Pericardium fibroblast (primary cell): ENCODE data around the gene PRPF38B. TPM values are rescaled to one million over a fixed set of nuclear protein-coding genes. Genes with fewer than 3 reads are reported as not detected.

Experiments
- total RNA-seq: library from RNA; depleted of rRNA; stranded (reverse); fragments of >200 nt; gene quantifications from 2 replicates; pipeline ENCODE4 v1.2.3, GENCODE V29; 2015

PRPF38B gene
- 8.3 and 12.7 TPM in 2 replicates for total RNA-seq

GRCh38 chr1:108691942-108692723 is at the start of gene PRPF38B:
Gene PRPF38B, plus strand, starts transcription at chr1:108692310. Its CDS starts 282 bp downstream, at chr1:108692592.

DNA sequence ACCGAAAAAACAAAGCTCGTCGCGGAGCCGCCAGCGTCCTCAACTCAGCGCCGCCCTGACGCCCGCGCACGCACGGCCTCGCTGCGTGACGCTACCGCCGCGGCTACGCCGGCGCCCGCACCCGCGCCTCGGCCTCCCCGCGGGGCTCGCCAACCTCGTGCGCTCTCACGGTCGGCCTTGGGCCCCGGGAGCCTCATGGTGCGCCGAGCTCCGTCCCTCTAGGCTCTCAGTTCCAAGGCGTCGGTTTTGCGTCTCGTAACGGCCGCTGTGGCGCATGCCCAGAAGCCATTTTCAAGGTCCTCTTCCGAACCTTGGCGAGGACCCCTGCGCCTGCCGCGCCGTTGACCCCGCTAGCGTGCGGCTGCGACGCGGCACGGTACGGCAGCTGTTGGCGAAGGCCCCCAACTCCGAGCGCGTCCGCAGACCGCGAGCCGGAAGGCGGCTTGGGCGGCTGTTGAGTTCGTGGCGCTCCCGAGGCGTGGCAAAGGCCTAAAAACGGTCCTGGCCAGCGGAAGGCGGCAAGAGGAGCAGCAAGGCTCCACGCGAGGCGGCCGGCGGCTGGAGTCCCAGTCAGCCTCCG is 31.0 kb upstream of the PRPF38B start, which contains the start of gene HENMT1:
Gene HENMT1, minus strand, starts transcription at position 64 of the 580 bp plus-strand sequence. CDS start 1,209 bp downstream, outside the sequence.

GRCh38 chr1:108712606-108713150 is 20.6 kb downstream of the PRPF38B start, which contains the start of gene FNDC7:
Gene FNDC7, plus strand, starts transcription at chr1:108712908. Its CDS starts 26 bp downstream, at chr1:108712934.

DNA sequence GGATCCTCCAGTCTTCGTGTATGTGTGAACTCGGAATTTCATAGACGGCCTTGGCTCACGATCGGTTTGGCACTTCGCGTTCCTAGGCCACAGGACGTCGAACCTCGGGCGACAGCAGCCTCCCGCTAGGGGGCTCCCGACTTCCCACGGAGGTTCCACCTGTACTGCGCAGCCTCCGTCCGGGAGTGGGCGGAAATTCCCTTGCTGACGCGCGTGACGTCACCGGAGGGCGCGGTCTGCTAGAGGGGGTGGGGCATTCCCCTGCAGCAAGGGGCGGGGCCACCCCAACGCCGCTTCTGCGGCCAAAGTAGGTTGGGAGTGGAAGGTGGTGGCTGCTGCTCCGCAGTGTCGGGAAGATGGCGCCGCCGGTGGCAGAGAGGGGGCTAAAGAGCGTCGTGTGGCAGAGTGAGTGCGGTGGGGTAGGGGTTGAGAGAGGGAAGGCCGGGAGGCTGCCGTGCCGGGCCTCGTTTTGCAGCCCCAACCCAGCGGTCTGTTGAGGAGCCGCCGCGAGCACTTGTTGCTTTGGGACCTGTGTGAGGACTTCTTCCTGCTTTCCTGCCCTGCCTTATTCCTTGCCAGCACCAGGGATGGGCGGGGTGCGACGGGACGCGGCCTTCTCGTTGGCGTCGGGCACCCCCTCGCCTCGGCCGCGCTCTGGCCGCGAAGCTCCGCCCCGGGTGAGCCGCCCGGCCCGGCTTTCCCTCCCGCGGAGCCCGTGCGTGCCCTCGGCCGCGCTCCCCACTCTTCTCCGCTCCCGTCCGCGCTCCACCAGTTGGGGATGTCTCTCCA is 54.5 kb downstream of the PRPF38B start, which contains the start of gene STXBP3:
Gene STXBP3, plus strand, starts transcription at position 293 of the 789 bp plus-strand sequence. Its CDS starts 64 bp downstream, at position 357.

Other genes with a start within 250 kb of the PRPF38B start
- gene NBPF6, start 242.0 kb upstream of the PRPF38B start, total RNA-seq = not detected in 2 replicates
- 7.5 and 15.8 TPM in 2 replicates for gene EEIG2, start 132.2 kb upstream of the PRPF38B start, total RNA-seq
- 2.7 and 3.7 TPM in 2 replicates for gene HENMT1, start 31.2 kb upstream of the PRPF38B start, total RNA-seq
- gene FNDC7, start 20.6 kb downstream of the PRPF38B start, total RNA-seq = not detected in 2 replicates
- gene STXBP3, start 54.4 kb downstream of the PRPF38B start, total RNA-seq = 16.1 and 28.9 TPM in 2 replicates
- gene AKNAD1, start 164.8 kb downstream of the PRPF38B start, total RNA-seq = 0.12 TPM in 1 of 2 replicates, not detected in the other
- gene GPSM2, start 184.7 kb downstream of the PRPF38B start, total RNA-seq = 6.4 and 23.9 TPM in 2 replicates